NCI-H1930 (cell line): ENCODE results near the gene CFAP57.

ENCODE experiments used
- DNase-seq, 2 experiments: peaks; one replicate each; lab custom pipeline; 2025; lab: John Stamatoyannopoulos, UW

Gene CFAP57

DNA sequence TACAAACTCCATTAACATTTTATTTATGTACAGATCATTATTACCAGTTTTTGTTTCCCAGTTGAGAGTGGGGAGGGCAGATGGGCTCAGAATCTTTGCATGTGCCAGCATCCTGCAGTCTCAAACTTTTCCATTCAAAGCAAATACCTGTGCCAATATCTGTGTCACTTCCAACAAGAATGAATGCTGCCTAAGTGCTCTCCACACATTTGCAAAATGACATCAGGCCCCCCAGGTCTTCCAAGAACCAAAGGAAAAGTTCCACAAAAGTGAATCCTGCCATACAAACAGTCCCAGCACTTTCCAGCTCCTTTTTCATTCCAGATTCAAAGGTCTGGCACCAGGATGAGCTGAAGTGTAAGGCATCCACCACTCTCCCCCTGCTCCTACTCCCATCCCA is 127.0 kb downstream of the CFAP57 start:
- DNase-seq, result no peak

DNA sequence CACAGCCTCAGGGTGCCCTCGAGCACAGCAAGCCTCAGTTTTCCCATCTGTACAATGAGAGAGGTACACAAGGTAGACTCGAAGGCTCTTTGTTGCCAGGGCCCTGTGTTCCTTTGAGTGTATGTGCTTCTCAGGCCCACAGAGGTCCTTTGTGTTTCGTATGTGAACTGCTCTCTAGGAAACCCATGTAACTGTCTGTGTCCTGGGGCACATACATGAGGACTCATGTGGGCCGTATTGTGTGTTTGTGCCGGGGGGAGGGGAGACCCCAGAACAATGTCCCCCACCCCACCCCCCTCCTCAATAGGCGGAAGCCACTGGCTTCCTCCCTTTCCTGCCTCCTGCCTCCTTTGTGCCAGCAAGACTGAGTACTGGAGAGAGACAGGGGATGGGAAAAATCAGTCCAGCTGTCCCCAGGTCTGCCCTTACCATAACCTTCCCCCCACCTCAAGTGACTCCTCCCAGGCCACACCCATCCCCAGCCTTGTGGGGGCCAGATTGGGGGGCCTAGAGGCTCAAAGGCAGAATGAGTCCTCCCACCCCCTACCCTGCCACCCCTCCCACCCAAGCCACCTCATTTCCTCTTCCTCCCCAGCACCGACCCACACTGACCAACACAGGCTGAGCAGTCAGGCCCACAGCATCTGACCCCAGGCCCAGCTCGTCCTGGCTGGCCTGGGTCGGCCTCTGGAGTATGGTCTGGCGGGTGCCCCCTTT is 128.4 kb downstream of the CFAP57 start, which contains the start of gene TIE1:
Gene TIE1, plus strand, starts transcription at position 605 of the 717 bp plus-strand sequence. Its CDS starts 90 bp downstream, at position 695.
- no peak for DNase-seq

DNA sequence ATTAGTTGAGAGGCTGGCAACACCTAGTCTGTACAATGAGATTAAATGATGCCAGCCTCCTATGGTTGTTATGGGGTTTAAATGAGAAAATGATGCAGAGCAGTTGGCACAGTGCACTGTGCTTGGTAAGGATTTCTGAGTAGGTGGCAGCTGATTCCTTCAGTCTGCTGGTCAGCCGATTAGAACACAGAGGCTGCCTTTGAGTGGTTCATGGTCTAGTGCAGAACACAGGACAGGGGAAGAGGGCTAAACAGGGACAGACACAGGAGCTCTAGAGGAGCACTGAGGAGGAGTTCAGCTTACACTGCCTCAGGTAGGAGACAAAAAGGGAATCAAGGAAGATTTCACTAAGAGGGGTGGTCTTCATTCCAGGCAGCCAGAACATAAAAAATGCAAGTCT is 130.1 kb downstream of the CFAP57 start:
- DNase-seq, result no peak

DNA sequence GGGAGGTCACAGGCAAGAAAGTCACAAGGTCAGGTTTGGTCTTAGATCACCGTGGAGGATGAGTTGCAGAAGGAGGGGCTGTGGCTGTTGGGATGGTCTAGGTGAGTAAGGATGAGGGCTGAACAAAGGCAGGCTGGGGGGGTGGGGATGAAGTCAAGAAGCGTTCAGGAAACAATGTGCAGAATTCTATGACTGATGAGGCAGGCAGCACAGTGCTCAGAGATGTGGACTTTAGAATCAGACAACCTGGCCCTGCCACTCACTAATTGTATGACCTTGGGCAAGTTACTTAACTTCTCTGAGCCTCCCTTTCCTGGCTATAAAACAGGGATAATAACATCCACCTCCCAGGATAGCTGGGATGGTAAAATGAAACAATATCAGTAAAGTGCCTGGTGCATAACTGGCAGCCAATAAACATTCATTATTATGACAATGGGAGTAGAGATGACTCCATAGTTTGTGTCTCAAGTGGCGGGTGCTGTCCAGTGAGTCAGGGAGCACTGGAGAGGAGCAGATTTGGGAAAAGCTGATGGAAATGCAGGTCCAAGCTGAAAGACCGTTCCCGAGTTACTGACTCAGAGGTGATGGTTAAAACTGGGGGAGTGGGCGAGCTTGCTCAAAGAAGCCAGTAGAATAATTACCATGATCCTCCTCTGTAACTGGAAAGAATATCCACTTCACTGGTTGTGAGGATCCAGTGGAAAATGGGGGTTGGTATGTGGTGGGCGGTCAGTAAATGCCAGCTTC is 130.8 kb downstream of the CFAP57 start:
- no peak for DNase-seq

DNA sequence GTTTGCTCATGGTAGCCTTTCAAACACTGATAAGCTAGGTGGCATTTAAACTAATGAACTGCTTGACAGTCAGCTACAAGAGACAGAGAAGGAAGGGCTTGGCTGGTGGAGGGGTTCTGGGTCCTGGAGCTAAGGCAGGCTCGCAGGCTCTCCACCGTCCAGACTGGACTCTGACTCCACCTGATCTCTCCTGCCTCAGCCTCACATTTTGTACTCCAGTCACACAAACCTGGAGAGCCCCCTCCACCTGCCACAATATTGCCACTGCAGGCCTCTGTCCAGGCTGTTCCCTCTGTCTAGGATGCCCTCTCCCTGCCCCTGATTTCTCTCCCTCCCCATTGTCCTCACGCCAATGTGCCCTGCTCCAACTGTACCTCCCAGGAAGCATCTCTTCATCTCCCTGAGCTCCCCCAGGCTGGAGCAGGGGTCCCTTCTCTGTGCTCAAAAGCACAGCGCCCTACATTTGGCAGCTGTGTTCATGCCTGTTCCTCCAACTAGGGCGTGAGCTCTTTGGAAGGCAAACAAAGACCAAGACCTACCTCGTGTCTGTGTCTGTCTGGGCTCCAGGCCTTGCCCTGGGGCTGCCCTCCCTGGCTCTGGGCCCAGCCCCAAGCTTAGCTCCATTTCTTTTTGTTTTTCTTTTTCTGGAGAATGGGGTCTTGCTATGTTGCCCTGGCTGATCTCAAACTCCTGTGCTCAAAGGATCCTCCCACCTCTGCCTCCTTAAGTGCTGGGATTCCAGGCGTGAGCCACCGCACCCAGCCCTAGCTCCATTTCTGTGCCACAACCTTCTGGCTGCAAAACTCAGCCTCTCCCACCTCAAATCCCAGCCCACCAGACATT is 131.6 kb downstream of the CFAP57 start:
- no peak for DNase-seq
